Ureter (tissue), 1 donor: ENCODE measurements around the gene EDN2. TPM values are rescaled to one million over a fixed set of nuclear protein-coding genes. Genes with fewer than 3 reads are reported as not detected.

ENCODE experiments used
- DNase-seq: peaks from one replicate; pipeline ENCODE4 v3.0.0-alpha.2; 2020; ENCODE audit warnings: low spot score
- total RNA-seq: library from RNA; stranded (reverse); gene quantifications from one replicate; pipeline ENCODE4 v1.2.4, GENCODE V29; 2023
- donor health status: DM: yes; HTN: yes; CAD: no.

Gene EDN2
- total RNA-seq, 1 donor from 2014 or later = 5.3 TPM

- DNase-seq = no peak
Measured at GRCh38 chr1:41438711-41439110, 45.8 kb downstream of the EDN2 start.

- no peak for DNase-seq
Measured at GRCh38 chr1:41437011-41437355, 47.5 kb downstream of the EDN2 start.

GRCh38 chr1:41436281-41437010 lies 48.0 kb downstream of the EDN2 start:
- no peak for DNase-seq

- DNase-seq = no peak
Measured at GRCh38 chr1:41435570-41436178, 48.8 kb downstream of the EDN2 start.

GRCh38 chr1:41434748-41435449 lies 49.6 kb downstream of the EDN2 start:
- DNase-seq = no peak

GRCh38 chr1:41434306-41434705 lies 50.2 kb downstream of the EDN2 start:
- no peak for DNase-seq

- no peak for DNase-seq
Measured at GRCh38 chr1:41433501-41433900, 51.0 kb downstream of the EDN2 start.

GRCh38 chr1:41432481-41433280 lies 51.8 kb downstream of the EDN2 start:
- DNase-seq = peak; percentile 87

- no peak for DNase-seq
Measured at GRCh38 chr1:41431490-41432350, 52.8 kb downstream of the EDN2 start.

GRCh38 chr1:41430582-41430981 lies 53.9 kb downstream of the EDN2 start:
- DNase-seq = no peak

- no peak for DNase-seq
Measured at GRCh38 chr1:41430069-41430468, 54.4 kb downstream of the EDN2 start.

GRCh38 chr1:41429641-41430035 lies 54.8 kb downstream of the EDN2 start:
- no peak for DNase-seq

Other genes with a start within 250 kb of the EDN2 start
- gene SCMH1, start 242.4 kb downstream of the EDN2 start, total RNA-seq = 78.4 TPM
- 8.6 TPM for gene FOXO6, start 123.2 kb downstream of the EDN2 start, total RNA-seq